Hindlimb muscle (tissue), 1 donor: ENCODE data around the gene PCSK2. TPM values are rescaled to one million over a fixed set of nuclear protein-coding genes. Genes with fewer than 3 reads are reported as not detected.
A peak's percentile ranks its signal among the peaks of the same experiment; 100 is the strongest.

ENCODE experiments used
- DNase-seq: peaks from one replicate; pipeline ENCODE4 v3.0.0-alpha.2; 2013
- polyA plus RNA-seq: library from polyadenylated mRNA; unstranded; fragments of 120-200 nt; gene quantifications from one replicate; pipeline ENCODE4 v1.2.1, GENCODE V29; 2013; ENCODE audit not compliant: insufficient read length

Gene PCSK2
- polyA plus RNA-seq, 1 donor = 0.71 TPM

DNA sequence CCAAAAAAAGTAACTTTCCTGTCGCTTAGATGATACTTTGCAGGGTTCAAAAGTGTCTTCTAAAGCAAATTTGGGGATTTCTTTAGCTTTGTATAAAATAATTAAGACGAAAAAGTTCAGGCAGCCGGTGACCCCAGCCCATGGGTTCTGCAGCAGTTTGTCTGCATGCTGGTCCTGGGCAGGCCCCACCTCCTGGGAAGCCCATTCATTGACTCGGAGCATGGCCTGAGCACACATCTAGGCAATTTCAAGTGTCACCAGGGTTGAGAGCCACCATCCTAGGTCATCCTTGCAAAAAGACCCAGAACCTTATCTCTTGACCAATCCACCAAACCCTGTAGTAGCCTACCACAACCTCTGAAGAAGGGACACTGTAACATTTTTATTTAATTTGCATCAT lies 283.7 kb downstream of the PCSK2 start:
- DNase-seq = no peak

DNA sequence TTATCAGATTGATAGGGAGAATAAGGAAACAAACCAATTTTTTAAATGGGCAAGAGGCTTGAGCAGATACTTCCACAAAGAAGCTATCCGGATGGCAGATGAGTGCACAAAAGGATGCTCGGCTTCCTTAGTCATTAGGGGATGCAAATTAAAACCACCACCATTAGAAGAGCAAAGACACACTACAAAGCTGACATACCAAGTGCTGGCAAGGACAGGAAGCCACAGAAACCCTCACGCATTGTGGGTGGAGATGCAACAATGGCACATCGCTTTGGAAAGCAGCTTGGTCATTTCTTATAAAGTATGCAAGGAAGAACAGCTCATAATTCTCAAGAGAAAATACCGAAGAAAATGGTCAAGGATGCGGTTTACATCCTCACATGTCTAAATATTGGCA lies 284.6 kb downstream of the PCSK2 start:
- no peak for DNase-seq

DNA sequence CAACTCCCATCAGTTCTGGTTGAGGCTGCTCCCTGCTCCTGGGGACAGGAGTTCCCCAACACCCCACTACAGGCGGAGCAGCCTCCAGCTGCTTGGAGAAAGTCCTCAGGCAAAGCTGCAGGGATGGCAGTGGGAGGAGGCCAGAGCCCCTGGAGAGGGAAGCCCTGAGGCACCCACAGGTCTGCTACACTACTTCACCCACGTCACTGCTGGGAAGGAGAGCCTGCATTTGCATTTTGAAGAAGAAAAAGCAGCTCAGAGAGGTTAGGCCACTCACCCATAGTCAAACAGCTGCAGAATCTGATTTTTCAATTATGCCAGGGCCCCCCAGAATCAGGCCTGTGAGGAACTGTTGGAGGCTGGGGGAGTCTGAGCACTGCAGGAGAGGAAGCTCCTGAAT lies 287.1 kb downstream of the PCSK2 start:
- no peak for DNase-seq

DNA sequence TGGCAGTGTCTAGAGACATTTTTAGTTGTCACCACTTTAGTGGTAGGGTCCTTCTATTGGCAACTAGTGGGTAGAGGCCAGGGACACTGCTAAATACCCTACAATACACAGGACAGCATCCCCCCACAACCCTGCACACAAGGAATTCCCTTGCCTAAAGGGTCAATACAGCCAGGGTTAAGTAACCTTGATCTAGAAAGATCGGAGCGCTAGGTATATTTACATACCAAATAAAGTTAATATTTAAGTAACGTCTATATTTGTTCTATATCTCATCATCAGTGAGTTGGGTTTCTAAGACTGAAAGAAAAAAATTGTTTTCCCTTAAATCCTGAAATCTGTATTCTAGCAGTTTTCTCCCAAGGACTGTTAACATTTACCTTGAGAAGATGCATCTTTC lies 288.2 kb downstream of the PCSK2 start:
- DNase-seq = no peak

DNA sequence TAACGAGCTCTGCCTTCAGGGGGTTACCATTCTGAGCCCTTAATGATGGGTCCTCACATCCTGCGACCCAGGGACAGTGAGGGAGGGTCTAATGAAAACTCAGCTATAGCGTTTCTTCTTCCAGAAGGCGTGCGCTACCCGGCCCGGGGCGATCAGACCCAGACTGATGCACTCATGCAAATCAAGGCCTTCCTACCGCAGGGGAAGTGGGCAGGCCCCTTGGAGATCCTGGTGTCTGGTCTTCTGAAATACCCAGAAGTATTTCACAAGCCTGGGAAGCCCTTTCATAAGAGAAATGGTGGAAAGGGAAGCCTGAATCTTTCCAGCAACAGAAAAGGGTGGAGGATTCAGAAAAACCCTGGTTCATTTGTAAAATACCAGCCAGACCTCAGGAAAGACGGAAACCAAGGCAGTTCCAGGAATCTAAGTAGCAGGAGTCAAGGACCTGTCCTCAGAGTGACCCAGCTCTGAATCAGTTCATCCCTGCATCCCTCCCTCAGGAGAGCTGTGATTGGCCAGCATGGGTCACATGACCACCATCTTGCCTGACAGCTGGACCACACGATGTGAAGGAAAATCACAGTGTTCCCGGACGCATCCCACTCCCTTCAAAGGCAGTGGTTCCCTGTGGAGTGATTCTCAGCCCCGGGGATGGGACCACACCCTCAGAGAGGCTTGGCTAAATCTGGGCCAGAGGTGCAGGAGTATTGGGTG lies 291.7 kb downstream of the PCSK2 start:
- DNase-seq = peak; percentile 28

DNA sequence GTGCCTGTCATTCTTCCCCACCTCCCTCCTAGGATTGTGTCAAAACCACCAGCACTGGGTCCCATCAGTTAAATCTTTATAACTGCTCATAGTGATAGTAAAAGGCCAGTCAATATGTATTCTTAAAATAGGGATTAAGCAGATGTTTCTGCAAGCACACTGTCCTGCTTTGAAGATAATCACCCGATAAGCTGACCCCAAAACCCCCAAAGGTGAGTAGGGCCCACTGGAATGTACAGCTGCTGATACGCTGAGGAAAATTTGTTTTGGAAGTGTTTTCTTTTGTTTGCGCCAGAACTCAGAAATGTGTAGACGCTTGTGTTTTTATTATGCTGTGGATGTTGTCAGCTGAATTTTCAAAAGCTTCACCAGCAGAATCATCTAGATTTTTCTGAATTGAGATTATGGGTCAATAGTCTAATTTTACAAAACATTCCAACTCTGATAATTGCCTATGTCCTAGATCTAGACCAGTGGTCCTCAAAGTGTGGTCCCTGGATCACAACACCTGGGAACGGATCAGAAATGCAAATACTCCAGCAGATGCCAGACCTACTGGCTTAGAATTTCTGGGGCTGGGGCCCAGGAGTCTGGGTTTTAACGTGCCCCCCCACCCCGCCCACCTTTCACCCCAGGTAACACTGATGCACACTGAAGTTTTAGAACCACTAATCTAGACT lies 292.9 kb downstream of the PCSK2 start:
- no peak for DNase-seq

DNA sequence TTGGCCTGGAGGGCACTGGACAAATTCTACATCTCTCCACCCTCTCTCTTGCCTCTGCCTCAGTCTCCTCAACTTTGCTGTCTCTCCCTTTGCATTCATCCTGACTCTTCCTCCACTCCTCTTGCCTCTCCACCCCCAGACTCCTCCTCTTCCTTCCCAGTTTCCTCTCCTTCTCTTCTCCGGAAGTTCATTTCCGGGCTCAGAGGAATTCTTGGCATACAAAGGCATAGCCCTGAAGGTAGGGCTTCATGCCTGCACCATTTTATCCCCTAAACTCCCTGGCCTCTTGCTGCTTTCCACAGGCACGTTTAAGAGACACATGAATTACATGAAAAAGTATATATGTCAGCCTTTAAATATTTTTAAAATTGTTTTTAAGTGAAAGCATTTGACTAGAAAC lies 293.7 kb downstream of the PCSK2 start:
- no peak for DNase-seq

DNA sequence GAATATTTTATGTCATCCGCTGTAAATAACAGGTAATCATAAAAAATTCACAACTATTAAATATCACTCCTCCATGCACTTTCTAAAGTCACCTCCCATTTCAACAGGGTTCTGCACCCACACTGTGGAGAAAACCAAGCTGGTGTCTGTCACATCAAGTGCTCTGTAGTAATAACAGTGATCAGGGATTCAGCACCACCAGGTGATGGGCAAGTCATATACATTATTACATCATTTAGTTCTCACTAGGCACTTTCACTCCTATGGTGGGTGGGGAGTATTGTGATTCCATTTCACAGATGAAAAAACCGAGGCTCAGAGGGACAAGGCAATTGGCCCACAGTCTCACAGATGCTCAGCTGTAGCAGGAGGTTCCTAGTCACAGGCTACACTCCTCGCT lies 295.7 kb downstream of the PCSK2 start:
- no peak for DNase-seq

DNA sequence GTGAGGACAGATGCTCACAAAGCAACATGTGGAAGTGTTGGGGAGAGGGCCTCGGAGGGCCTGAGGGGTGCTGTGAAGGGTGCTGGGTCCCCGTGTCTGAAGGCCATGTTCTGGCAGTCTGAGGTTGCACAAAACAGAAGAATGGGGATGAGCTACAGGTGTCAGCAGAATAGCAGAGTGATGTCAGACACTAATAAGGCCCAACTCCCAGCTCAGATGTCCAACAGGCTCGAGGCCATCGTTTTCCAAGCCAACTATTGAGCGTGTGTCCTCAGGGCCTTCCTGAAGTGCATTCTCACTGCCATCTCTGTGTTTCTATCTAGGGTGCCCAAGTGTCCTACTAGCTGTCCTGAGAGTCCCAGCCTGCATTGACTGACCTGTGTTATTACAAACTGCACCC lies 296.5 kb downstream of the PCSK2 start:
- DNase-seq = no peak

DNA sequence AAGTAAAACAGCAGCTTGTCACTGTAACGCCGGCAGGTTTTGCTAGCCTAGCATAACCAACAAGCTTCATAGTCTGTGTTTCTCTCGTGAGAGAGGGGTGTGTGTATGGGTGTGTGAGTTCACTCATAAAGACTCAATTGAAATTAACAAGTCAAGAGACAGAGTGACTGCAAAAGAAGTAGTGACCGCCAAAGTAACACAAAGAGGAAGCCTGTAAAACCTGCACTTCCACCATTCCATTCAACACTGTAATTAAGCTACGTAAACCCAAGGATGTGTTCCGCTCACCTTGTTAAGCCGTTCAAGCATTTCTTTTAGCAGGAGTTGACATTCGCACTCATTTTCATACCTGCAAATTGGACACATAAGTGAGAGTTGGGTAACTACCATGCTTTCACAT lies 297.7 kb downstream of the PCSK2 start:
- DNase-seq = no peak

DNA sequence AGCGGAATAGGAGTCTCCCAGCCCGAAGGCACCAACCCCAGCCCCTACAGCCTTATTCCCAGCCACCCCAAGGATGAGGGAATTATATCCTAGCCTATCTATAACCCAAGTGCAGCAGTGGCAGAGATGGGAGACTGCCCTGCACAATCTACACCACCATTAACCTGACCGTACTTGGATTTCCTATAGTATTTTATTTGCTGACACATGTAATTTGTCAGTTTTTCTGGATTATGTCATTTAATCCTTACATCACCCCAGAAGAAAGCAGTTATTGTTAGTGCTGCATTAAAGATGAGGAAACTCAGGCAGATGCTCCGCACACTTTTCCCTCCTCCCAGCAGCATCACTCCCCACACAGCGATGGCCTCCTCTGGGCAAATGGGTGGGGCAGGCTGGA lies 298.3 kb downstream of the PCSK2 start:
- DNase-seq = no peak

DNA sequence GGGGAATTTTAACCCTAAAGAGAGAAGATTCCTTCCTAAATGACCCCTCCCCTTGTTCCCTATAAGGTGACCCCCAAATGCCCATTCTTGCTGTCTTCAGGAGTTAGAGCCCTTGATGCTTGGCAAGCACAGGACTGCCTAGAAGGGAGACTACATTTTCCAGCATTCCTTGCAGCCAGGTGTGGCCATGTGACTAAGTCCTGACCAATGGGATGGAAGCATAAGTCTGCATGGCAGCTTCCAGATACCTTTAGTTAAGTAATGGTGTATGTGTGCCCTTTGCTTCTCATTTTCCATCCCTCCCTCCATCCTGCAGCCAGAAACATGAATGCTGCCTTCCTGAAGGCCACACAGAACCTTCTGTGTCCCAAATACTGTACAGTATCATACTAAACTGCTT lies 298.8 kb downstream of the PCSK2 start:
- DNase-seq = no peak

DNA sequence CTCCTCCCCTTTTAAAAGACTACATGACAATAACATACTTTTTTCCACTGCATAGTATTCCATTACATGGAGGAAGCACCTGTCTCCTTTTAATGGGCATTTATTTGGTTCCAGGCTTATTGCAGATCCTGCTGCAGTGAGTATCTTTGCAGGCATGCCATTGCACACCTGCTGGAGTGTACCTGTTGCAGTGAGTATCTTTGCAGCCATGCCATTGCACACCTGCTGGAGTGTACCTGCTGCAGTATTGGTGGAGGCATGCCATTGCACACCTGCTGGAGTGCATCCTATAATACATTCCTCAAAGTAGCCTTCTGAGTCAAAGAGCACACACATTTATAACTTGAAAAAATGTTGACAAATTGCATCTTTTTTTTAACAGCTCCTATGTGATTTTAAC lies 302.7 kb downstream of the PCSK2 start:
- DNase-seq = no peak

DNA sequence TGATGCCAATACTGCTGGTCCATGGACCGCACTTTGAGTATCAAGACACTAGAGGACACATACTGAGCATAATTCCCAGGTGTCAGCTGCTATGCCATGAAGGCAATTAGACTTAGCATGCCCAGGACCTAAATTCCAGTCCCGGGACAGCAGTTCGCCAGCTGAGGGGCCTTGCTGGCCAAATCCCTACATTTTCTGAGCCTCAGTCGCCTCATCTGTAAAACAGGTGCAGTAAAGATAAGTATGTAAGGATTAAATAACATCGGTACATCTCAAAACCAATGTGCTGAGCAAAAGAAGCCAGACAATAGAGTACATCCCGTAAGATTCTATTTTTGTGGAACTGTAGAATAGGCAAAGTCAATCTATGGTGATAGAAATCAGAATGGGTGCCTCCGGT lies 303.3 kb downstream of the PCSK2 start:
- DNase-seq = no peak

DNA sequence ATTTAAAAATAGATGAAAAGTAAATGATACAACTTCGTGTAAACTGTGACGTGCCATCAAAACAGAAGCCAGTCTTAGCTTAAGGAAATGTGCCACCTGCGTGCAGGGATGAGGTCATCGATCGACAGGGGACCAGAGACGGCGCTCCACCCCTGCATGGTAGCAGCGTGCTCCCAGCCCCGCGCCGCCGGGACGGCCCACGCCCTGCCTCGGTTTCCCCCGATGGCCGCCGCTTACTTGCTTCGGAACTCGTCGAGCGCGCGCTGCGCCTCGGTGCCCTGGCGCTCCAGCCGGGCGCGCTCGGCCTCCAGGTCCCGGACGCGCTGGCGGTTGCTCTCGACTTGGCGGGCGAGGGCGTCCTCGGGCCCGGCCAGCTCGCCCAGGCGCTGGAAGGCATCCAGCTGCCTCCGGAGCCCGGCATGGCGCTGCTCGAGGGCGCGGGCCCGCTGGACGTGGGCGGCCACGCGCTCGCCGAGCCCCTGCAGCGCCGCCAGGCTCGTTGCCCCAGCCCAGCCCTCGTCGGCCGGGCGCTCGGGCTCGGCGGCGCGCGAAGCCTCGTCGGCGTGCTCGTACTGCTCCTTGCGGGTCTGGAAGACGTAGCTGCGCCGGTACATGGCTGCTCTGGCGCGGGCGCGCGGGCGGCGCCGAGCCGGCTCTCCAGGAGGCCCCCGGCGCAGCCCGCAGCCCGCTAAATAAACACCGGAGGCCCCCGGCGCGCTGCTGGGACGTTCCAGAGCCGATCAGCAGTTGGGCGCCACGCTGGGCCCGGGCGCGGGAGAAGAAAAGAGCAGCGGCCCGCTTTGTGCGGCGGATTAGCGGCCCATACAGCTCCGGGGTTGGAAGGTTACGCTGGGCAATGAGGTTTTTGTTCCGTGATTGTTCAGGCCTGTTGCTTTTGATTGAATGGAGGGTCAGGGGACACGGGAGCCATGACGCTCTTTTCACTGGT lies 304.1 kb downstream of the PCSK2 start, which contains the start of gene BFSP1:
Gene BFSP1, minus strand, starts transcription at position 664 of the 949 bp plus-strand sequence. Its CDS starts 50 bp downstream, at position 614.
- DNase-seq = peak; percentile 63

DNA sequence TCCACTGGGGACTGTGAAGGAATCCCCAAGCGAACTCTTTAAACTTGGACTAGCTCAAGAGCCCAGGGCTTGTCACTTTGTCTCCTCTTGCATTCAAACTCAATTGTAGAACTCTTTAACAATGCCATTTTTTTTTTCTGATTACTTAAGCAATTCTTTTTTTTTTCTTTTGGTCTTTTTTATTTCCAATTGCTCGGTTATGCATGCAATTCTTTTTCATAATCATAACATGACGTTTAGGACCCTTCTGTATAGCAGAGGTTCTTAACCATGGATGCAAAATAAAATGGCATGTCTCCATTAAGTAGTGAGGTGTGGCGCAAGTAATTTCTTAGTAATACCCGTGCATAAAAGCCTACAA lies 304.8 kb downstream of the PCSK2 start:
- DNase-seq = no peak

DNA sequence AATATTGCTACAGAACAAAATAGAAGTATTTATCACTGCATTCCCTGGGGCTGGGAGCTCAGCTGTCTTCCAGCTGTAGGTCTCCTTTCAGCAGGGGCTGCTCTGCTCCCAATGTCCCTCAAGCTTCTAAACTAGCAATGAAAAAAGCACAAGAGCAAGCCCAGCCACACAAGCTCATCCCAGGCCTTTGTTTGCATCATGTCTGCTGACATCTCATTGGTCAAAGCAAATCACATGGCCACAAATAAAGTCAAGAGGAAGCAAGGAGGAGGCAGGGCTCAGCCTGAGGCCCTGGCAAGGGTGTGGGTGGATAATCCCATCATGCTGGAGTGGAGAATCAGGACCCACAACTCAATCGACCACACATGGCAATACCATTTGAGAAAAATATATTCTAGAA lies 306.6 kb downstream of the PCSK2 start:
- peak; percentile 42 for DNase-seq

DNA sequence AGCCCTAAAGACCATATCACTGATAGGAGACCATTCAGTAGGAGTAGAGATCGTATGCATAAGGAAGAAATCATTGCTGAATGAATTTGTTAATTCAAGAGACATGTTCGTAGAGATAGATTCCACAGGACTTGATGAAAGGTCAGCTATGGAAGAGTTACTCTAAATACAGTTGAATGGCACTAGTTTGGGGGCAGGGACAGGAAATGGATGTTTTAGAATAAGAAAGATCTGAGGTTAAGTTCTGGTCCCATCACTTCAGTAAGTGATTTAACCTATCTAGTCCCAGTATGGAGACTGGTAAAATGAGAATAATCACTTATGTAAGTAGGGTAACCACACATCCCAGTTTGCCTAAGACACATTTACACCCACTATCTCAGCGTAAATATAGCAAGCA lies 307.2 kb downstream of the PCSK2 start:
- no peak for DNase-seq
